Spleen (tissue), 7 donors: ENCODE measurements around the gene HBA2.

Experiments
- CTCF ChIP-seq, 11 experiments: fragments of 200-600 bp in 7 of 11; fragments of 450-650 bp in 4 of 11; sonication (generic) in 4 of 11; IDR thresholded peaks in 8 of 11; conservative IDR thresholded peaks in 3 of 11; 1 replicate in 7 of 11; 2 replicates in 4 of 11; pipeline versions ENCODE4 v1.4.0 to v1.8.0; 2016 to 2021; ENCODE audit warnings: antibody characterized with exemption in 11 of 11, inconsistent platforms in 4 of 11, mild to moderate bottlenecking in 1 of 11
- POLR2A ChIP-seq, 3 donors: fragments of 450-650 bp; IDR thresholded peaks; one replicate each; pipeline ENCODE4 v1.5.1; 2017; ENCODE audit warnings: antibody characterized with exemption in 3 of 3, mild to moderate bottlenecking in 1 of 3
- POLR2AphosphoS5 ChIP-seq, 3 donors: sonication (generic); formaldehyde crosslinking; IDR thresholded peaks; one replicate each; pipeline ENCODE4 v1.5.1; 2017; ENCODE audit warnings: antibody characterized with exemption in 3 of 3
- donor health status: DM: no; HTN: no; CAD: no; lungs with moderate emphysema.
- donor health status: DM: no; HTN: no; CAD: no.
- donor health status: DM: no; HTN: no; CAD: no.

GRCh38 chr16:160691-161190, 11.9 kb upstream of the HBA2 start:
- TF ChIP-seq POLR2A (IDR thresholded peaks at IDR 0.05) (no peak), CTCF (IDR thresholded peaks at IDR 0.05 in 8 of 11, conservative IDR thresholded peaks at IDR 0.05 in 3 of 11) (no peak), POLR2AphosphoS5 (IDR thresholded peaks at IDR 0.05) (no peak)
